Keratinocyte (primary cell): ENCODE measurements around the gene LRATD1. TPM values are rescaled to one million over a fixed set of nuclear protein-coding genes. Genes with fewer than 3 reads are reported as not detected.

ENCODE experiments used
- DNase-seq: peaks from one replicate; pipeline ENCODE4 v3.0.0-alpha.2; 2011; ENCODE audit warnings: low read depth, missing footprints, low spot score
- FAIRE-seq: peaks from 2 replicates; lab custom pipeline; 2011; peaks lifted over from hg19 to GRCh38; lab: Jason Lieb, UNC
- H2AFZ ChIP-seq: 2 replicates; pipeline ENCODE4 v1.6.0; 2012; ENCODE audit warnings: low read length, control low read depth, inconsistent platforms; ENCODE audit not compliant: control insufficient read depth
- H3K27ac ChIP-seq: 2 replicates; pipeline ENCODE4 v1.5.1; 2011; ENCODE audit warnings: low read length; ENCODE audit not compliant: control insufficient read depth, insufficient read depth
- H3K27me3 ChIP-seq: 3 replicates; pipeline ENCODE4 v1.6.0; 2011; ENCODE audit warnings: low read length; ENCODE audit not compliant: control insufficient read depth, insufficient read depth; ENCODE audit errors: extremely low read depth
- H3K36me3 ChIP-seq, 2 experiments: 2 replicates in 1 of 2; 3 replicates in 1 of 2; pipeline ENCODE4 v1.5.1; 2011; ENCODE audit warnings: low read length in 2 of 2, mild to moderate bottlenecking in 1 of 2; ENCODE audit not compliant: control insufficient read depth in 2 of 2, insufficient read depth in 2 of 2; ENCODE audit errors: extremely low read depth in 1 of 2
- H3K4me1 ChIP-seq: 3 replicates; pipeline ENCODE4 v1.5.1; 2011; ENCODE audit warnings: low read length; ENCODE audit not compliant: control insufficient read depth, insufficient read depth; ENCODE audit errors: extremely low read depth
- H3K4me2 ChIP-seq: 3 replicates; pipeline ENCODE4 v1.6.0; 2011; ENCODE audit warnings: low read depth, low read length; ENCODE audit not compliant: control insufficient read depth, insufficient read depth; ENCODE audit errors: extremely low read depth
- H3K4me3 ChIP-seq, 3 experiments: fragments of 200-600 bp in 1 of 3; sonication (generic) in 1 of 3; 2 replicates in 2 of 3; 3 replicates in 1 of 3; pipeline ENCODE4 v1.5.1; 2011 to 2016; ENCODE audit warnings: low read length in 3 of 3, mild to moderate bottlenecking in 3 of 3, control low read depth in 2 of 3, inconsistent platforms in 1 of 3, low read depth in 1 of 3, mixed read lengths in 1 of 3, mixed run types in 1 of 3, moderate library complexity in 1 of 3; ENCODE audit not compliant: control insufficient read depth in 2 of 3, insufficient read depth in 2 of 3; ENCODE audit errors: extremely low read depth in 1 of 3
- H3K79me2 ChIP-seq: 2 replicates; pipeline ENCODE4 v1.6.0; 2012; ENCODE audit warnings: low read length; ENCODE audit not compliant: control insufficient read depth, insufficient read depth
- H3K9ac ChIP-seq: 3 replicates; pipeline ENCODE4 v1.6.0; 2011; ENCODE audit warnings: low read length; ENCODE audit not compliant: control insufficient read depth, insufficient read depth; ENCODE audit errors: extremely low read depth
- H3K9me1 ChIP-seq: 3 replicates; pipeline ENCODE4 v1.6.0; 2011; ENCODE audit warnings: low read length; ENCODE audit not compliant: control insufficient read depth, insufficient read depth; ENCODE audit errors: extremely low read depth
- H3K9me3 ChIP-seq: 2 replicates; pipeline ENCODE4 v1.5.1; 2012; ENCODE audit warnings: low read depth, low read length; ENCODE audit not compliant: control insufficient read depth
- H4K20me1 ChIP-seq: 3 replicates; pipeline ENCODE4 v1.6.0; 2011; ENCODE audit warnings: low read length; ENCODE audit not compliant: control insufficient read depth, insufficient read depth; ENCODE audit errors: extremely low read depth
- EZH2 ChIP-seq: IDR thresholded peaks from one replicate; pipeline ENCODE4 v1.6.1; 2012; ENCODE audit warnings: inconsistent platforms, mild to moderate bottlenecking, low read length, moderate library complexity
- dilution Hi-C: fragments of 300-500 bp; cut with MboI; formaldehyde crosslinking; loops from one replicate; pipeline ENCODE4 v1.7.0; 2020; ENCODE audit warnings: low sequenced_read_pairs; ENCODE audit not compliant: extremely low pct_ligation_motif_present
- polyA plus RNA-seq, 5 experiments: library from polyadenylated mRNA; depleted of rRNA in 3 of 5; stranded (reverse) in 3 of 5; stranded (forward) in 1 of 5; unstranded in 1 of 5; fragments of >200 nt; gene quantifications; 1 replicate in 1 of 5; 2 replicates in 3 of 5; 3 replicates in 1 of 5; pipeline versions ENCODE4 v1.2.1 to v1.2.3, GENCODE V29; 2011 to 2012; ENCODE audit warnings: missing spikeins in 2 of 5, low read depth in 1 of 5, low replicate concordance in 1 of 5
- TF ChIP-seq, protein P1 (sequence below), 3 experiments: IDR thresholded peaks in 1 of 3; conservative IDR thresholded peaks in 1 of 3; optimal IDR thresholded peaks in 1 of 3; 2 replicates in 2 of 3; 3 replicates in 1 of 3; pipeline versions ENCODE3 to v1.5.1; 2011; ENCODE audit warnings: low read length in 3 of 3, mild to moderate bottlenecking in 3 of 3, moderate library complexity in 2 of 3, control low read depth in 1 of 3, inconsistent platforms in 1 of 3; ENCODE audit not compliant: insufficient read depth in 2 of 3; ENCODE audit errors: extremely low read depth in 1 of 3

The LRATD1 gene
- polyA plus RNA-seq, 1 donor (not counting 4 experiments of a cell fraction or from before 2014, with no cell fraction given): 4.3 TPM

DNA sequence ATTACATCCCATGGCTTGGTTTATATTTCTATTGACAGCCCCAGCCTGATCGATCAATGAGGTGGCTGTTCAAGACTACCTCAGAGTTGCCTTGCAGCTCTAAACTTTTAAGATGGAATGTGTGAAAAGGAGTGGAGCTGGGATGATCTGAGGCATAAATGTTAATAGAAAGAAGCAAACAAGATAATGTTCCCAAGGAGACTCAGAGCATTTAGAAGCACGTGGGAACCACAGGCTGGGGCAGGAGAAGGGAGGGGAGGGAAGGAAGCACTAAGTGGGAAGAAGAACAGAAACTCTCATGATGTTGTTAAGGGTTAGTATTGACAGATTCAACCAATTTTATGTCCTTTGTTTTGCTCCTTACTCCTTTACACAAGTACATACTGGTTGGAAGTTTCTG, 28.8 kb upstream of the LRATD1 start:
- no peak overlapping the region for H3K4me3 ChIP-seq
- no peaks in the 10 kb centered on the region for H3K79me2 ChIP-seq
- H3K9me1 ChIP-seq: no peaks in the 10 kb centered on the region
- no peaks in the 10 kb centered on the region for H4K20me1 ChIP-seq
- H3K27me3 ChIP-seq: no peaks in the 10 kb centered on the region
- no peaks in the 10 kb centered on the region for H3K36me3 ChIP-seq
- FAIRE-seq (no peak), DNase-seq (no peak)
- dilution Hi-C loops: no loop called here
- H3K9me3 ChIP-seq: no peaks in the 10 kb centered on the region
- TF ChIP-seq EZH2: no peak
- TF ChIP-seq, protein P1, sequence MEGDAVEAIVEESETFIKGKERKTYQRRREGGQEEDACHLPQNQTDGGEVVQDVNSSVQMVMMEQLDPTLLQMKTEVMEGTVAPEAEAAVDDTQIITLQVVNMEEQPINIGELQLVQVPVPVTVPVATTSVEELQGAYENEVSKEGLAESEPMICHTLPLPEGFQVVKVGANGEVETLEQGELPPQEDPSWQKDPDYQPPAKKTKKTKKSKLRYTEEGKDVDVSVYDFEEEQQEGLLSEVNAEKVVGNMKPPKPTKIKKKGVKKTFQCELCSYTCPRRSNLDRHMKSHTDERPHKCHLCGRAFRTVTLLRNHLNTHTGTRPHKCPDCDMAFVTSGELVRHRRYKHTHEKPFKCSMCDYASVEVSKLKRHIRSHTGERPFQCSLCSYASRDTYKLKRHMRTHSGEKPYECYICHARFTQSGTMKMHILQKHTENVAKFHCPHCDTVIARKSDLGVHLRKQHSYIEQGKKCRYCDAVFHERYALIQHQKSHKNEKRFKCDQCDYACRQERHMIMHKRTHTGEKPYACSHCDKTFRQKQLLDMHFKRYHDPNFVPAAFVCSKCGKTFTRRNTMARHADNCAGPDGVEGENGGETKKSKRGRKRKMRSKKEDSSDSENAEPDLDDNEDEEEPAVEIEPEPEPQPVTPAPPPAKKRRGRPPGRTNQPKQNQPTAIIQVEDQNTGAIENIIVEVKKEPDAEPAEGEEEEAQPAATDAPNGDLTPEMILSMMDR (optimal IDR thresholded peaks at IDR 0.05 in 1 of 3, IDR thresholded peaks at IDR 0.05 in 1 of 3, conservative IDR thresholded peaks at IDR 0.05 in 1 of 3; ENCODE audit: extremely low read depth in 1 of 3, insufficient read depth in 2 of 3, low read length in 3 of 3): no peak
- H2AFZ ChIP-seq: no peak overlapping the region
- H3K9ac ChIP-seq: no peak overlapping the region
- H3K27ac ChIP-seq: no peak overlapping the region
- peaks cover 7% of the 10 kb centered on the region for H3K4me1 ChIP-seq
- no peak overlapping the region for H3K4me2 ChIP-seq

DNA sequence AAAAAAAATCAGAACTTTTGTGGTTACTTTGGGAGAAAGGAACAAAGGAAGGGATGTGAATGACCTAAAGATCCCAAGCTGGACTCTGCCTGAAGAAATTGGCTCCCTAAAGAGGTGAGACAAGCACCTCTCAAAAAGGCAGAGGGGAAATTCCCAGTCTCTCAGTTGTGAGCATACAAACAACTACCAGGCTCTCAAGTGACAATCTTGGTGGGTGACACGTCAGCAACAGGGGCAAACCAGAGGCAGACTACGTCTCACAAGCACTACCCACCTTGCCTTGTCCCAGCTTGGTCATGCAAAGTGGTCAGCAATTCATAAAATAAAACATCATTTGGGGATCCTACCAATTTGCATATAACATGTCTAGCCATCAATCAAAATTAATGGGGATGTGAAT, 24.3 kb upstream of the LRATD1 start:
- H3K9ac ChIP-seq: no peak overlapping the region
- no peaks in the 10 kb centered on the region for H3K79me2 ChIP-seq
- H2AFZ ChIP-seq: no peak overlapping the region
- H4K20me1 ChIP-seq: no peaks in the 10 kb centered on the region
- dilution Hi-C loops: no loop called here
- no peak for FAIRE-seq
- no peak overlapping the region for H3K27ac ChIP-seq
- H3K36me3 ChIP-seq: no peaks in the 10 kb centered on the region
- no peaks in the 10 kb centered on the region for H3K4me1 ChIP-seq
- no peak for DNase-seq
- H3K9me1 ChIP-seq: no peaks in the 10 kb centered on the region
- no peaks in the 10 kb centered on the region for H3K9me3 ChIP-seq
- TF ChIP-seq, protein P1 (optimal IDR thresholded peaks at IDR 0.05 in 1 of 3, IDR thresholded peaks at IDR 0.05 in 1 of 3, conservative IDR thresholded peaks at IDR 0.05 in 1 of 3; ENCODE audit: extremely low read depth in 1 of 3, insufficient read depth in 2 of 3, low read length in 3 of 3): no peak
- TF ChIP-seq EZH2: no peak
- no peak overlapping the region for H3K4me3 ChIP-seq
- H3K4me2 ChIP-seq: no peak overlapping the region
- no peaks in the 10 kb centered on the region for H3K27me3 ChIP-seq
